Gastrocnemius medialis (tissue), 4 donors: ENCODE measurements around the gene DERA. TPM values are rescaled to one million over a fixed set of nuclear protein-coding genes. Genes with fewer than 3 reads are reported as not detected.

Experiments
- ATAC-seq, 2 donors: fragments of 150-250 bp; one replicate each; pipeline ENCODE4 v1.9.1; 2016
- DNase-seq, 2 donors: peaks; one replicate each; pipeline ENCODE4 v3.0.0-alpha.2; 2019
- H3K27ac ChIP-seq, 4 donors: fragments of 200-600 bp; sonication (generic); 1 replicate in 1 of 4; 2 replicates in 3 of 4; pipeline ENCODE4 v1.5.1; 2016 to 2018; ENCODE audit warnings: mild to moderate bottlenecking in 2 of 4, moderate library complexity in 1 of 4
- H3K27me3 ChIP-seq, 3 donors: fragments of 200-600 bp; sonication (generic) in 2 of 3; 1 replicate in 1 of 3; 2 replicates in 2 of 3; pipeline versions ENCODE4 v1.5.1 to v1.6.0; 2016 to 2019; ENCODE audit warnings: mild to moderate bottlenecking in 1 of 3, moderate library complexity in 1 of 3
- H3K36me3 ChIP-seq, 2 donors: fragments of 200-600 bp; sonication (generic) in 1 of 2; one replicate each; pipeline ENCODE4 v1.5.1; 2017 to 2018
- H3K4me1 ChIP-seq, 2 donors: fragments of 200-600 bp; sonication (generic) in 1 of 2; one replicate each; pipeline ENCODE4 v1.5.1; 2016 to 2017; ENCODE audit warnings: mild to moderate bottlenecking in 2 of 2
- H3K4me3 ChIP-seq, 4 donors: fragments of 200-600 bp; sonication (generic) in 3 of 4; 1 replicate in 1 of 4; 2 replicates in 3 of 4; pipeline ENCODE4 v1.5.1; 2016 to 2019; ENCODE audit warnings: mild to moderate bottlenecking in 2 of 4
- H3K9me3 ChIP-seq, 3 donors: fragments of 200-600 bp; sonication (generic) in 2 of 3; 1 replicate in 1 of 3; 2 replicates in 2 of 3; pipeline ENCODE4 v1.5.1; 2016 to 2019
- CTCF ChIP-seq, 5 experiments: fragments of 450-650 bp in 3 of 5; fragments of 200-600 bp in 2 of 5; sonication (generic) in 2 of 5; IDR thresholded peaks in 4 of 5; conservative IDR thresholded peaks in 1 of 5; 1 replicate in 4 of 5; 2 replicates in 1 of 5; pipeline ENCODE4 v1.5.1; 2016 to 2019; ENCODE audit warnings: antibody characterized with exemption in 5 of 5, mild to moderate bottlenecking in 3 of 5, moderate library complexity in 3 of 5
- POLR2A ChIP-seq, 2 donors: fragments of 450-650 bp; IDR thresholded peaks; one replicate each; pipeline ENCODE4 v1.6.1; 2017; ENCODE audit warnings: antibody characterized with exemption in 2 of 2, mild to moderate bottlenecking in 2 of 2, moderate library complexity in 2 of 2
- in situ Hi-C, 4 donors: fragments of 200-750 bp; cut with MboI; loops; one replicate each; pipeline versions ENCODE4 v1.15.0 to v1.8.0; 2017; ENCODE audit warnings: low sequenced_read_pairs in 4 of 4
- intact Hi-C: fragments of 100-400 bp; cut with DNase I; formaldehyde crosslinking; loops from one replicate; pipeline ENCODE4 v1.15.1; 2023; ENCODE audit warnings: low total_unique reads
- total RNA-seq, 4 donors: library from RNA; depleted of rRNA; stranded (reverse); fragments of >200 nt; gene quantifications; one replicate each; pipeline versions ENCODE4 v1.1.0 to v1.2.3, GENCODE V29; 2016

Gene DERA
- total RNA-seq, 4 donors from 2014 or later: 29.2 to 50.1 (median 34.3) TPM

GRCh38 chr12:15982471-15982870, 71.3 kb downstream of the DERA start:
- intact Hi-C loops (no loop called here), in situ Hi-C loops (no loop called here)
- no peaks in the 10 kb centered on the region for H3K9me3 ChIP-seq
- H3K27me3 ChIP-seq: no peaks in the 10 kb centered on the region
- DNase-seq (no peak), ATAC-seq (no peak)
- no peak overlapping the region for H3K4me3 ChIP-seq
- TF ChIP-seq POLR2A (IDR thresholded peaks at IDR 0.05): no peak
- no peak overlapping the region for H3K27ac ChIP-seq
- peaks cover 28 to 29% of the 10 kb centered on the region in 2 donors for H3K4me1 ChIP-seq
- H3K36me3 ChIP-seq: no peaks in the 10 kb centered on the region

GRCh38 chr12:15982921-15983320, 71.8 kb downstream of the DERA start:
- DNase-seq (no peak), ATAC-seq (no peak)
- H3K4me3 ChIP-seq: no peak overlapping the region
- H3K36me3 ChIP-seq: no peaks in the 10 kb centered on the region
- H3K27ac ChIP-seq: no peak overlapping the region
- H3K9me3 ChIP-seq: no peaks in the 10 kb centered on the region
- intact Hi-C loops: no loop called here
- no peak for TF ChIP-seq POLR2A (IDR thresholded peaks at IDR 0.05)
- no peak for TF ChIP-seq CTCF (IDR thresholded peaks at IDR 0.05 in 4 of 5, conservative IDR thresholded peaks at IDR 0.05 in 1 of 5)
- H3K27me3 ChIP-seq: no peaks in the 10 kb centered on the region
- in situ Hi-C loops: no loop called here
- H3K4me1 ChIP-seq: peaks cover 27 to 33% of the 10 kb centered on the region in 2 donors

GRCh38 chr12:15984097-15984800, 73.1 kb downstream of the DERA start:
- H3K9me3 ChIP-seq: no peaks in the 10 kb centered on the region
- no peak for ATAC-seq

GRCh38 chr12:15984963-15985362, 73.8 kb downstream of the DERA start:
- H3K9me3 ChIP-seq: no peaks in the 10 kb centered on the region
- in situ Hi-C loops (no loop called here), intact Hi-C loops (no loop called here)
- no peaks in the 10 kb centered on the region for H3K27me3 ChIP-seq
- ATAC-seq: no peak
- TF ChIP-seq CTCF (IDR thresholded peaks at IDR 0.05 in 4 of 5, conservative IDR thresholded peaks at IDR 0.05 in 1 of 5) (no peak), POLR2A (IDR thresholded peaks at IDR 0.05) (no peak)
- H3K27ac ChIP-seq: no peak overlapping the region
- no peaks in the 10 kb centered on the region for H3K36me3 ChIP-seq
- peaks cover 7 to 18% of the 10 kb centered on the region in 2 donors for H3K4me1 ChIP-seq
- no peak overlapping the region for H3K4me3 ChIP-seq
- DNase-seq: no peak

More at GRCh38 chr12:15984097-15984800, 73.1 kb downstream of the DERA start:
- Histone ChIP-seq H3K4me1 (peaks cover 14 to 25% of the 10 kb centered on the region in 2 donors), H3K27ac (no peak overlapping the region), H3K27me3 (no peaks in the 10 kb centered on the region), H3K36me3 (no peaks in the 10 kb centered on the region), H3K4me3 (no peak overlapping the region)
- in situ Hi-C loops: no loop called here
- intact Hi-C loops: no loop called here
- no peak for DNase-seq
- TF ChIP-seq CTCF (IDR thresholded peaks at IDR 0.05 in 4 of 5, conservative IDR thresholded peaks at IDR 0.05 in 1 of 5) (no peak), POLR2A (IDR thresholded peaks at IDR 0.05) (no peak)

- no peak for DNase-seq
- in situ Hi-C loops: no loop called here
- no peak overlapping the region for H3K27ac ChIP-seq
Observed at GRCh38 chr12:15987696-15988095, 76.6 kb downstream of the DERA start.

More at GRCh38 chr12:15987696-15988095, 76.6 kb downstream of the DERA start:
- ATAC-seq: no peak
- no peaks in the 10 kb centered on the region for H3K36me3 ChIP-seq
- intact Hi-C loops: no loop called here
- no peak for TF ChIP-seq CTCF (IDR thresholded peaks at IDR 0.05 in 4 of 5, conservative IDR thresholded peaks at IDR 0.05 in 1 of 5)
- no peak for TF ChIP-seq POLR2A (IDR thresholded peaks at IDR 0.05)
- no peak overlapping the region for H3K4me3 ChIP-seq
- H3K9me3 ChIP-seq: no peaks in the 10 kb centered on the region
- H3K27me3 ChIP-seq: no peaks in the 10 kb centered on the region
- peaks cover 4 to 12% of the 10 kb centered on the region in 2 donors for H3K4me1 ChIP-seq
